CD14-positive monocyte (primary cell): Measurements from ENCODE around the gene ECHDC1. TPM values are rescaled to one million over a fixed set of nuclear protein-coding genes. Genes with fewer than 3 reads are reported as not detected.
A peak's percentile ranks its signal among the peaks of the same experiment; 100 is the strongest.

ENCODE experiments used
- DNase-seq, 3 donors: peaks; one replicate each; pipeline ENCODE4 v3.0.0-alpha.2; 2011 to 2022
- H2AFZ ChIP-seq: 2 replicates; pipeline ENCODE4 v1.6.0; 2012; ENCODE audit warnings: mild to moderate bottlenecking, low read depth, low read length, inconsistent platforms; ENCODE audit not compliant: insufficient read depth, poor library complexity, severe bottlenecking
- H3K27ac ChIP-seq, 2 donors: 1 replicate in 1 of 2; 2 replicates in 1 of 2; pipeline ENCODE4 v1.5.1; 2012 to 2013; ENCODE audit warnings: low read length in 2 of 2, control low read depth in 1 of 2, inconsistent platforms in 1 of 2, low read depth in 1 of 2, mild to moderate bottlenecking in 1 of 2
- H3K27me3 ChIP-seq, 2 donors: one replicate each; pipeline versions ENCODE4 v1.6.0 to v1.6.1; 2011 to 2013; ENCODE audit warnings: low read length in 2 of 2; ENCODE audit not compliant: control insufficient read depth in 2 of 2, insufficient read depth in 2 of 2
- H3K36me3 ChIP-seq, 2 donors: replicated peaks in 1 of 2; 1 replicate in 1 of 2; 2 replicates in 1 of 2; pipeline versions ENCODE4 v1.5.1 to v1.6.1; 2012 to 2013; ENCODE audit warnings: low read length in 2 of 2, control low read depth in 1 of 2, inconsistent platforms in 1 of 2, mild to moderate bottlenecking in 1 of 2; ENCODE audit not compliant: insufficient read depth in 2 of 2, control insufficient read depth in 1 of 2
- H3K4me1 ChIP-seq, 2 donors: 1 replicate in 1 of 2; 2 replicates in 1 of 2; pipeline versions ENCODE4 v1.5.1 to v1.6.1; 2012 to 2013; ENCODE audit warnings: low read length in 2 of 2, control low read depth in 1 of 2, inconsistent platforms in 1 of 2, mild to moderate bottlenecking in 1 of 2, moderate library complexity in 1 of 2; ENCODE audit not compliant: insufficient read depth in 2 of 2, control insufficient read depth in 1 of 2
- H3K4me2 ChIP-seq: replicated peaks from 2 replicates; pipeline ENCODE3; 2012; ENCODE audit warnings: low read length, moderate library complexity, mild to moderate bottlenecking; ENCODE audit not compliant: poor library complexity, severe bottlenecking; ENCODE audit errors: extremely low read depth
- H3K4me3 ChIP-seq, 3 experiments: fragments of 200-600 bp in 1 of 3; sonication (generic) in 1 of 3; replicated peaks in 1 of 3; 1 replicate in 2 of 3; 2 replicates in 1 of 3; pipeline ENCODE4 v1.5.1; 2011 to 2013; ENCODE audit warnings: low read length in 3 of 3, mild to moderate bottlenecking in 3 of 3, control low read depth in 2 of 3, low read depth in 2 of 3, inconsistent platforms in 1 of 3, moderate library complexity in 1 of 3
- H3K79me2 ChIP-seq: 2 replicates; pipeline ENCODE4 v1.6.0; 2012; ENCODE audit warnings: mild to moderate bottlenecking, control low read depth, inconsistent platforms, low read length, moderate library complexity; ENCODE audit not compliant: insufficient read depth
- H3K9ac ChIP-seq: 2 replicates; pipeline ENCODE4 v1.6.0; 2017; ENCODE audit warnings: low read length, mild to moderate bottlenecking; ENCODE audit not compliant: insufficient read depth, poor library complexity, severe bottlenecking
- H3K9me3 ChIP-seq, 2 donors: replicated peaks in 1 of 2; 1 replicate in 1 of 2; 2 replicates in 1 of 2; pipeline versions ENCODE4 v1.5.1 to v1.6.1; 2012 to 2013; ENCODE audit warnings: low read length in 2 of 2, control low read depth in 1 of 2; ENCODE audit not compliant: control insufficient read depth in 1 of 2, insufficient read depth in 1 of 2
- H4K20me1 ChIP-seq: 2 replicates; pipeline ENCODE4 v1.6.0; 2012; ENCODE audit warnings: mild to moderate bottlenecking, low read length, control low read depth, moderate library complexity; ENCODE audit not compliant: insufficient read depth
- H3K27ac Mint-ChIP-seq, 7 donors: one replicate each; pipeline ENCODE4 v1.8.0; 2020; ENCODE audit warnings: mild to moderate bottlenecking in 7 of 7, mixed read lengths in 7 of 7, moderate library complexity in 6 of 7, inconsistent platforms in 2 of 7
- H3K27me3 Mint-ChIP-seq, 3 donors: one replicate each; pipeline ENCODE4 v1.8.0; 2021 to 2022; ENCODE audit warnings: low read depth in 3 of 3, mild to moderate bottlenecking in 3 of 3, mixed read lengths in 3 of 3, moderate library complexity in 3 of 3, inconsistent platforms in 1 of 3
- H3K36me3 Mint-ChIP-seq, 2 donors: one replicate each; pipeline ENCODE4 v1.8.0; 2020; ENCODE audit warnings: mixed read lengths in 2 of 2, inconsistent platforms in 1 of 2, mild to moderate bottlenecking in 1 of 2
- H3K4me1 Mint-ChIP-seq: one replicate; pipeline ENCODE4 v1.8.0; 2020; ENCODE audit warnings: mild to moderate bottlenecking, mixed read lengths
- H3K4me3 Mint-ChIP-seq, 2 donors: one replicate each; pipeline ENCODE4 v1.8.0; 2020; ENCODE audit warnings: mild to moderate bottlenecking in 2 of 2, mixed read lengths in 2 of 2, moderate library complexity in 1 of 2
- H3K9me3 Mint-ChIP-seq, 7 donors: one replicate each; pipeline ENCODE4 v1.8.0; 2020 to 2022; ENCODE audit warnings: mixed read lengths in 7 of 7, mild to moderate bottlenecking in 6 of 7, moderate library complexity in 6 of 7, inconsistent platforms in 2 of 7
- WGBS: methylation state at CpG from one replicate; pipeline ENCODE4 v1.1.5; 2013; ENCODE audit warnings: missing lambda C conversion rate; ENCODE audit not compliant: insufficient coverage; 5-methylcytosine and 5-hydroxymethylcytosine counted together
- intact Hi-C, 2 donors: fragments of 100-400 bp; cut with micrococcal nuclease; formaldehyde crosslinking; loops; one replicate each; pipeline versions ENCODE4 v1.15.0 to v1.15.1; 2023
- polyA plus RNA-seq, 3 donors: library from polyadenylated mRNA; depleted of rRNA in 1 of 3; unstranded in 2 of 3; stranded (reverse) in 1 of 3; fragments of 300-500 nt in 2 of 3; fragments of >200 nt in 1 of 3; fragmentation: Illumina TruSeq in 2 of 3; gene quantifications; 1 replicate in 2 of 3; 2 replicates in 1 of 3; pipeline ENCODE4 v1.2.3, GENCODE V29; 2012 to 2021
- TF ChIP-seq, protein P1 (sequence below): fragments of 200-600 bp; IDR thresholded peaks from one replicate; pipeline ENCODE4 v1.8.0; 2022; ENCODE audit warnings: antibody characterized with exemption, mild to moderate bottlenecking

Gene ECHDC1
- polyA plus RNA-seq, 3 donors, result 36.4 to 104 (median 102) TPM

DNA sequence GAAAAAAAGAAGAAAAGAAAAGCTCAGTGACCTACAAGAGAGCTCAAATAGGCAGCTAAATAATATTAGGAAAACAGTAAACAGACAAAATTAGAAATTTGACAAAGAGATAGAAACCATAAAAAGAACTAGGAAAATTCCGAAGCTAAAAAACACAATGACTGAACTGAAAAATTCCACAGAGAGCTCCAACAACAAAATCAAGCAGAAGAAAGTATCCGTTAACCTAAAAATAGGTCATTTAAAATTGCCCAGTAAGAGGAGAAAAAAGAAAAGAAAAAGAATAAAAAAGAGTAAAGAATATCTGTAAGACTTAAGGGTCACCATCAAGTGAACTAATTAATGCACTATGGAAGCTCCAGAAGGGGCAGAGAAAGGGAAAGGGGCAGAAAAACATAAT is 6.6 kb upstream of the ECHDC1 start:
- Histone ChIP-seq H3K9ac (no peak overlapping the region), H3K4me2 (no peak overlapping the region), H2AFZ (no peak overlapping the region), H4K20me1 (no peaks in the 10 kb centered on the region), H3K27me3 (no peaks in the 10 kb centered on the region), H3K4me3 (no peak overlapping the region), H3K36me3 (no peaks in the 10 kb centered on the region), H3K4me1 (peaks cover 53 to 61% of the 10 kb centered on the region in 2 donors), H3K9me3 (no peaks in the 10 kb centered on the region), H3K79me2 (peaks cover 21% of the 10 kb centered on the region), H3K27ac (no peak overlapping the region)
- H3K9me3 Mint-ChIP-seq, result peaks cover 0 to 11% (median 2%) of the 10 kb centered on the region in 7 donors
- H3K4me1 Mint-ChIP-seq, result peaks cover 71% of the 10 kb centered on the region
- intact Hi-C loops, result loop anchor here in 1 of 2 donors (10.0 kb wide), 1 partner anchor 85 kb away; the partner anchor contains the start of gene RNF146
- peak overlapping the region in 3 of 7 donors; percentile 10 to 65 (median 10) for H3K27ac Mint-ChIP-seq
- TF ChIP-seq, protein P1, sequence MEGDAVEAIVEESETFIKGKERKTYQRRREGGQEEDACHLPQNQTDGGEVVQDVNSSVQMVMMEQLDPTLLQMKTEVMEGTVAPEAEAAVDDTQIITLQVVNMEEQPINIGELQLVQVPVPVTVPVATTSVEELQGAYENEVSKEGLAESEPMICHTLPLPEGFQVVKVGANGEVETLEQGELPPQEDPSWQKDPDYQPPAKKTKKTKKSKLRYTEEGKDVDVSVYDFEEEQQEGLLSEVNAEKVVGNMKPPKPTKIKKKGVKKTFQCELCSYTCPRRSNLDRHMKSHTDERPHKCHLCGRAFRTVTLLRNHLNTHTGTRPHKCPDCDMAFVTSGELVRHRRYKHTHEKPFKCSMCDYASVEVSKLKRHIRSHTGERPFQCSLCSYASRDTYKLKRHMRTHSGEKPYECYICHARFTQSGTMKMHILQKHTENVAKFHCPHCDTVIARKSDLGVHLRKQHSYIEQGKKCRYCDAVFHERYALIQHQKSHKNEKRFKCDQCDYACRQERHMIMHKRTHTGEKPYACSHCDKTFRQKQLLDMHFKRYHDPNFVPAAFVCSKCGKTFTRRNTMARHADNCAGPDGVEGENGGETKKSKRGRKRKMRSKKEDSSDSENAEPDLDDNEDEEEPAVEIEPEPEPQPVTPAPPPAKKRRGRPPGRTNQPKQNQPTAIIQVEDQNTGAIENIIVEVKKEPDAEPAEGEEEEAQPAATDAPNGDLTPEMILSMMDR, result no peak
- H3K27me3 Mint-ChIP-seq, result peaks cover 0 to 1% (median 0%) of the 10 kb centered on the region in 3 donors
- WGBS, result no CpG with 5 or more reads among the region's 2 CpGs
- DNase-seq, result no peak
- no peak overlapping the region for H3K4me3 Mint-ChIP-seq
- peaks cover 6 to 11% of the 10 kb centered on the region in 2 donors for H3K36me3 Mint-ChIP-seq

DNA sequence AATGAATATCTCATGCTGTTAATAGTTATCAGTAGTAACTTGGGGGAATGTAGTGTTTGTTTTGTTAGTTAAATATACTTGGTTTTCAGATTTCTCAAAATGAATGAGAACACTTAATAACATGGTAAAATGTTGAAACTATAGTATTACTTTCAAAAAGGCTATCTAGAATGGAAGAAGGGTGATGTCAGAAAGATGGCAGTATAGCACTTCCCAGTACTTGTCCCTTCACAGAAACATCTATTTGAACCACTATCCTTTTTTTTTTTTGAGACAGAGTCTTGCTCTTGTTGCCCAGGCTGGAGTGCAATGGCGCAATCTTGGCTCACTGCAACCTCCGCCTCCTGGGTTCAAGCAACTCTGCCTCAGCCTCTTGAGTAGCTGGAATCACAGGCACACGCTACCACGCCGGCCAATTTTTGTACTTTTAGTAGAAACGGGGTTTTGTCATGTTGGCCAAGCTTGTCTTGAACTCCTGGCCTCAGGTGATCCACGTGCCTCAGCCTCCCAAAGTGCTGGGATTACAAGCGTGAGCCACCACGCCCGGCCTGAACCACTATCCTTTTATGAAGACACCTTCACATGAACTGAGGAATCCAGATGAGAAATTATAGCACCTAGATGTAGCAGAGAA is 4.7 kb upstream of the ECHDC1 start:
- peaks cover 6 to 11% of the 10 kb centered on the region in 2 donors for H3K36me3 Mint-ChIP-seq
- TF ChIP-seq, protein P1, result no peak
- intact Hi-C loops, result loop anchor here in 1 of 2 donors (10.0 kb wide), 1 partner anchor 83 kb away; the partner anchor contains the start of gene RNF146
- Histone ChIP-seq H3K9ac (no peak overlapping the region), H2AFZ (peak overlapping the region; percentile 1), H3K27me3 (no peaks in the 10 kb centered on the region), H3K4me2 (peak overlapping the region; percentile 45), H3K27ac (peak overlapping the region; percentile 31 to 87), H4K20me1 (no peaks in the 10 kb centered on the region), H3K79me2 (peaks cover 39% of the 10 kb centered on the region), H3K9me3 (no peaks in the 10 kb centered on the region), H3K4me3 (peak overlapping the region in 1 of 3 experiments; percentile 18), H3K36me3 (no peaks in the 10 kb centered on the region), H3K4me1 (peaks cover 53 to 63% of the 10 kb centered on the region in 2 donors)
- H3K9me3 Mint-ChIP-seq, result peaks cover 0 to 11% (median 2%) of the 10 kb centered on the region in 7 donors
- peaks cover 0 to 1% (median 0%) of the 10 kb centered on the region in 3 donors for H3K27me3 Mint-ChIP-seq
- WGBS, result 46% methylated on average over 4 of the region's 10 CpGs
- no peak overlapping the region for H3K4me3 Mint-ChIP-seq
- H3K27ac Mint-ChIP-seq, result peak overlapping the region; percentile 92 to 98 (median 95)
- H3K4me1 Mint-ChIP-seq, result peaks cover 62% of the 10 kb centered on the region
- peak in 2 of 3 donors; percentile 32 to 46 for DNase-seq
